Measurements from ENCODE around the gene SNRNP48. TPM values are rescaled to one million over a fixed set of nuclear protein-coding genes. Genes with fewer than 3 reads are reported as not detected.

Gene SNRNP48
- total RNA-seq, 1 experiment from 2014 or later, result 7.7 TPM

DNA sequence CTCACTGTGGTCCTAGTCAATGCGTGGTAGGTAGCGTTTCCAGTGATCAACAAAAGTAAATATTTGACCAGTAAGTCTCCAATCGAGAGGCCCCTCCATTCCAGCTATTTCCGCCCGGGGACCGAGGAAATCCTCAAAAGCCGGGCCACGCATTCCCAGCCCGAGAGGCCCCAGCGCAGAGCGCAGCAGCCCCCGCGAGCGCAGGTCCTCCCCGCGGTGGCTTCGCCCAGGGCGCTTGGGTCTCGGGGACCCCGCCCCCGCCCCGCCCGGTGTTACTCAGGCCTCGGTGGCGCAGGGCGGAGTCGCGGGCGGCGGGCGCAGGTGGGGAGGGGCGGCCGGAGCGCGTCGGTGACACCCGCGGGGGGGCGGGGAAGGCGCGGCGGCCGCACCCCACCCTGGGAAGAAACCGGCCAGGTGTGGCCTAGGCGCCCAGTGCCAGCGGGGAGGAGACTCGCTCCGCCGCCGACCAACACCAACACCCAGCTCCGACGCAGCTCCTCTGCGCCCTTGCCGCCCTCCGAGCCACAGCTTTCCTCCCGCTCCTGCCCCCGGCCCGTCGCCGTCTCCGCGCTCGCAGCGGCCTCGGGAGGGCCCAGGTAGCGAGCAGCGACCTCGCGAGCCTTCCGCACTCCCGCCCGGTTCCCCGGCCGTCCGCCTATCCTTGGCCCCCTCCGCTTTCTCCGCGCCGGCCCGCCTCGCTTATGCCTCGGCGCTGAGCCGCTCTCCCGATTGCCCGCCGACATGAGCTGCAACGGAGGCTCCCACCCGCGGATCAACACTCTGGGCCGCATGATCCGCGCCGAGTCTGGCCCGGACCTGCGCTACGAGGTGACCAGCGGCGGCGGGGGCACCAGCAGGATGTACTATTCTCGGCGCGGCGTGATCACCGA lies 48.6 kb upstream of the SNRNP48 start, which contains the start of gene DSP:
Gene DSP, plus strand, starts transcription at position 497 of the 890 bp plus-strand sequence. Its CDS starts 245 bp downstream, at position 742.
- Histone ChIP-seq H3K9ac (ENCODE audit: low read length) (peak within 1 kb of the TSS; percentile 95), H3K27me3 (ENCODE audit: low read length) (no peaks in the 10 kb centered on the region), H3K27ac (ENCODE audit: low read length) (peak within 1 kb of the TSS; percentile 74), H4K20me1 (ENCODE audit: low read length) (peaks cover 30% of the 10 kb centered on the region), H3K9me2 (replicated peaks; ENCODE audit: low read length) (no peaks in the 10 kb centered on the region), H3K36me3 (ENCODE audit: low read depth, low read length) (no peaks in the 10 kb centered on the region), H3K4me2 (ENCODE audit: low read length) (peak within 1 kb of the TSS; percentile 91), H3K4me1 (ENCODE audit: insufficient read depth, low read length) (peaks cover 27% of the 10 kb centered on the region), H3K9me3 (ENCODE audit: low read length) (no peaks in the 10 kb centered on the region), H3K79me2 (ENCODE audit: low read length) (peaks cover 48% of the 10 kb centered on the region), H2AFZ (ENCODE audit: low read length) (peak within 1 kb of the TSS; percentile 85), H3F3A (ENCODE audit: low read length, unreplicated experiment) (no peaks in the 10 kb centered on the region), H3K4me3 (ENCODE audit: low read length) (peak within 1 kb of the TSS; percentile 95)
- ChIA-PET CTCF (no interaction called here), POLR2A (ENCODE audit: unreplicated experiment) (interaction anchor here (0.7 to 1.1 kb wide), 2 partner anchors 18 to 36 kb away, joined by 3 to 27 read pairs; no protein-coding TSS in a partner anchor)
- BruUV-seq (replicated peaks), result TSS peak; percentile 67
- TF ChIP-seq EZH2phosphoT487 (IDR thresholded peaks at IDR 0.05; ENCODE audit: borderline replicate concordance, low read length) (no peak), EZH2 (IDR thresholded peaks at IDR 0.05; ENCODE audit: low read length, unreplicated experiment) (no peak)
- TF ChIP-seq, protein P1, sequence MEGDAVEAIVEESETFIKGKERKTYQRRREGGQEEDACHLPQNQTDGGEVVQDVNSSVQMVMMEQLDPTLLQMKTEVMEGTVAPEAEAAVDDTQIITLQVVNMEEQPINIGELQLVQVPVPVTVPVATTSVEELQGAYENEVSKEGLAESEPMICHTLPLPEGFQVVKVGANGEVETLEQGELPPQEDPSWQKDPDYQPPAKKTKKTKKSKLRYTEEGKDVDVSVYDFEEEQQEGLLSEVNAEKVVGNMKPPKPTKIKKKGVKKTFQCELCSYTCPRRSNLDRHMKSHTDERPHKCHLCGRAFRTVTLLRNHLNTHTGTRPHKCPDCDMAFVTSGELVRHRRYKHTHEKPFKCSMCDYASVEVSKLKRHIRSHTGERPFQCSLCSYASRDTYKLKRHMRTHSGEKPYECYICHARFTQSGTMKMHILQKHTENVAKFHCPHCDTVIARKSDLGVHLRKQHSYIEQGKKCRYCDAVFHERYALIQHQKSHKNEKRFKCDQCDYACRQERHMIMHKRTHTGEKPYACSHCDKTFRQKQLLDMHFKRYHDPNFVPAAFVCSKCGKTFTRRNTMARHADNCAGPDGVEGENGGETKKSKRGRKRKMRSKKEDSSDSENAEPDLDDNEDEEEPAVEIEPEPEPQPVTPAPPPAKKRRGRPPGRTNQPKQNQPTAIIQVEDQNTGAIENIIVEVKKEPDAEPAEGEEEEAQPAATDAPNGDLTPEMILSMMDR (conservative IDR thresholded peaks at IDR 0.05; ENCODE audit: low read depth, low read length), result no peak
- DNase-seq, result peak; percentile 86
- ATAC-seq, result peak; percentile 72
- intact Hi-C loops (cut with micrococcal nuclease), result loop anchor here (1.0 to 5.0 kb wide), 5 partner anchors 34 to 228 kb away; partner anchors contain the start of genes CAGE1, RIOK1, SNRNP48 and SSR1

DNA sequence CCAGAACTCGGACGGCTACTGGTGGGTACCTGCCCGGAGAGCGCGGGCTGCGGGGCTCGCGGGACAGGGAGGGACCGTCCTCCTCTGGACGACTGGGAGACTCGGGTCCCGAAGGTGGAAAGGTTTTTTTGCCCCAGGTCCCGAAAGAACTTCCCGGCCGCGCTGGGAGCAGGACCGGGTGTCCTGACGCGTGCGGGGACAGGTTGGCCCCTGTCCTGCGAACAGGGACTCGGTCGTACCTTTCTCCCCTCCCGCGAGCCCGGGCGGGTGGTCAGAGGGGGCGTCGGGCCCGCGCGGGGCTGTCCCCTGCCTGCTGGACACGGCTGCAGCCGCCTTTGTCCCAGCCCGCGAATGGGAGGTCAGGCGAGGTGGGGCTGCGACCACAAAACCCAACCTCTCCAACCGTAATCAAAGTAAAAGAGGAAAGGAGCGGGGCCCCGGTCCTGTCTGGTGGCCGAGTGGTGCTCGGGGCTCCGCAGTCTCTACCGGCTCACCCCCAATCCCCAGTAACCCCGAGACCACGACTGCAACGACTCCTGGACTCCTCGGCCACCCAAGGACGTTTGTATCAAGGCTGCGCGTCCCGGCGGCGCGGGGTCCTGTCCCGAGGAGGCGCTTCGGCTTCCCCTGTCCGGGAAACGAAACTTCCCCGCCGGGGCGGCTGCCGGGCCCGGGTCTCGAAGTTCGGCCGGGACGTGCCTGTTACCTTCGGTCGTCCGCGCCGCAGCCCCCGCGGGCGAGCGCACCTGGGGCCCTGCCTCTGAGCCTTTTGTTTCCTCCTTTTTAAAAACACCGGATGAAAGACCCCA lies 47.7 kb upstream of the SNRNP48 start:
- Histone ChIP-seq H4K20me1 (ENCODE audit: low read length) (peaks cover 38% of the 10 kb centered on the region), H3K27me3 (ENCODE audit: low read length) (no peaks in the 10 kb centered on the region), H3K4me1 (ENCODE audit: insufficient read depth, low read length) (peaks cover 36% of the 10 kb centered on the region), H3K9me3 (ENCODE audit: low read length) (no peaks in the 10 kb centered on the region), H3K27ac (ENCODE audit: low read length) (peak overlapping the region; percentile 74), H3K9me2 (replicated peaks; ENCODE audit: low read length) (no peaks in the 10 kb centered on the region), H3K79me2 (ENCODE audit: low read length) (peaks cover 57% of the 10 kb centered on the region), H3F3A (ENCODE audit: low read length, unreplicated experiment) (no peaks in the 10 kb centered on the region), H3K4me3 (ENCODE audit: low read length) (peak overlapping the region; percentile 95), H2AFZ (ENCODE audit: low read length) (peak overlapping the region; percentile 85), H3K9ac (ENCODE audit: low read length) (peak overlapping the region; percentile 95), H3K4me2 (ENCODE audit: low read length) (peak overlapping the region; percentile 91), H3K36me3 (ENCODE audit: low read depth, low read length) (no peaks in the 10 kb centered on the region)
- ATAC-seq (peak; percentile 23), DNase-seq (peak; percentile 35)
- ChIA-PET POLR2A (ENCODE audit: unreplicated experiment) (interaction anchor here (0.7 kb wide), 2 partner anchors 17 to 57 kb away, joined by 4 to 27 read pairs; no protein-coding TSS in a partner anchor), CTCF (no interaction called here)
- TF ChIP-seq EZH2phosphoT487 (IDR thresholded peaks at IDR 0.05; ENCODE audit: borderline replicate concordance, low read length) (no peak), EZH2 (IDR thresholded peaks at IDR 0.05; ENCODE audit: low read length, unreplicated experiment) (no peak)
- TF ChIP-seq, protein P1 (conservative IDR thresholded peaks at IDR 0.05; ENCODE audit: low read depth, low read length), result no peak
- BruUV-seq (replicated peaks), result no TSS peak
- intact Hi-C loops (cut with micrococcal nuclease), result loop anchor here (5.0 kb wide), 2 partner anchors 35 to 50 kb away; partner anchors contain the start of gene SNRNP48

Measured in PC-3 (cell line).